ENCODE data around the gene MITF.

GRCh38 chr3:69892706-69893105 is 153.4 kb downstream of the MITF start:
- TF ChIP-seq POLR2A (IDR thresholded peaks at IDR 0.05) (no peak), CTCF (IDR thresholded peaks at IDR 0.05) (no peak)

Data from esophagus squamous epithelium (tissue), 4 donors.